PC-9 (cell line): ENCODE measurements around the gene DNMT3A. TPM values are rescaled to one million over a fixed set of nuclear protein-coding genes. Genes with fewer than 3 reads are reported as not detected.

ENCODE experiments used
- BruUV-seq: library from RNA; stranded (reverse); fragments of 400-500 nt; replicated peaks from 2 replicates; lab custom pipeline; 2021; lab: Mats Ljungman, UMichigan
- CTCF ChIA-PET: fragments of 300-600 bp; sonication (Branson Sonifier 250); formaldehyde crosslinking; loops from one replicate; lab custom pipeline; 2022; ENCODE audit warnings: antibody characterized with exemption; lab: Charles Lee
- POLR2A ChIA-PET: fragments of 300-600 bp; sonication (Branson Sonifier 250); formaldehyde crosslinking; loops from one replicate; lab custom pipeline; 2022; ENCODE audit warnings: antibody characterized with exemption; ENCODE audit not compliant: unreplicated experiment; lab: Charles Lee
- DNase-seq, 2 experiments: peaks; one replicate each; pipeline versions ENCODE4 v3.0.0 to v3.0.0-alpha.2; 2015 to 2022; ENCODE audit warnings: mixed read lengths in 1 of 2
- H2AFZ ChIP-seq: fragments of 200-600 bp; sonication (generic); 2 replicates; pipeline ENCODE4 v1.8.1; 2017; ENCODE audit warnings: antibody characterized with exemption
- H3F3A ChIP-seq: fragments of 200-600 bp; sonication (generic); 2 replicates; pipeline ENCODE4 v1.8.1; 2017; ENCODE audit warnings: antibody characterized with exemption, mild to moderate bottlenecking, low read depth; ENCODE audit not compliant: insufficient read depth
- H3K27ac ChIP-seq: fragments of 200-600 bp; sonication (generic); 2 replicates; pipeline ENCODE4 v1.6.1; 2016; ENCODE audit warnings: mixed run types
- H3K27me3 ChIP-seq: fragments of 200-600 bp; sonication (generic); 2 replicates; pipeline ENCODE4 v1.6.1; 2016; ENCODE audit warnings: low read depth, mixed run types; ENCODE audit not compliant: insufficient read depth
- H3K36me3 ChIP-seq: fragments of 200-600 bp; sonication (generic); 2 replicates; pipeline ENCODE4 v1.6.1; 2016; ENCODE audit warnings: low read depth, mixed run types
- H3K4me1 ChIP-seq: fragments of 200-600 bp; sonication (generic); replicated peaks from 2 replicates; pipeline ENCODE4 v1.6.1; 2016; ENCODE audit warnings: mixed run types; ENCODE audit not compliant: insufficient read depth
- H3K4me2 ChIP-seq: fragments of 200-600 bp; sonication (generic); 2 replicates; pipeline ENCODE4 v1.6.1; 2017; ENCODE audit warnings: mixed run types
- H3K4me3 ChIP-seq: fragments of 200-600 bp; sonication (generic); 2 replicates; pipeline ENCODE4 v1.6.1; 2016; ENCODE audit warnings: mixed run types
- H3K79me2 ChIP-seq: fragments of 200-600 bp; sonication (generic); 2 replicates; pipeline ENCODE4 v1.6.1; 2017; ENCODE audit warnings: low read depth, mixed run types
- H3K9me2 ChIP-seq: fragments of 200-600 bp; sonication (generic); 2 replicates; pipeline ENCODE4 v1.8.1; 2017; ENCODE audit warnings: mild to moderate bottlenecking; ENCODE audit not compliant: insufficient read depth
- H3K9me3 ChIP-seq: fragments of 200-600 bp; sonication (generic); 2 replicates; pipeline ENCODE4 v1.8.1; 2016; ENCODE audit warnings: low read depth; ENCODE audit not compliant: insufficient read depth
- H4K20me1 ChIP-seq: fragments of 200-600 bp; sonication (generic); 2 replicates; pipeline ENCODE4 v1.8.1; 2017; ENCODE audit not compliant: insufficient read depth
- EZH2 ChIP-seq: fragments of 200-600 bp; sonication (generic); IDR thresholded peaks from 2 replicates; pipeline ENCODE4 v1.8.0; 2017; ENCODE audit warnings: antibody characterized with exemption, low read depth
- intact Hi-C: fragments of 100-400 bp; cut with micrococcal nuclease; formaldehyde crosslinking; loops from one replicate; pipeline ENCODE4 v1.10.0; 2022; ENCODE audit not compliant: unreplicated experiment
- total RNA-seq: library from RNA; stranded (reverse); gene quantifications from 2 replicates; pipeline ENCODE4 v1.2.3, GENCODE V29; 2021
- TF ChIP-seq, protein P1 (sequence below): fragments of 200-600 bp; sonication (generic); conservative IDR thresholded peaks from 2 replicates; pipeline ENCODE4 v1.6.1; 2017; ENCODE audit warnings: mixed run types, antibody characterized with exemption, mild to moderate bottlenecking, moderate library complexity

DNMT3A gene
- total RNA-seq, 1 experiment from 2014 or later, result 38.9 TPM

- no peak for DNase-seq
- Histone ChIP-seq H3K4me3 (no peak overlapping the region), H3K4me1 (no peaks in the 10 kb centered on the region), H3K36me3 (no peaks in the 10 kb centered on the region), H3F3A (no peaks in the 10 kb centered on the region), H4K20me1 (no peaks in the 10 kb centered on the region), H2AFZ (no peak overlapping the region), H3K4me2 (no peak overlapping the region), H3K27ac (no peak overlapping the region), H3K79me2 (no peaks in the 10 kb centered on the region), H3K9me3 (no peaks in the 10 kb centered on the region), H3K27me3 (no peaks in the 10 kb centered on the region), H3K9me2 (no peaks in the 10 kb centered on the region)
- TF ChIP-seq, protein P1, sequence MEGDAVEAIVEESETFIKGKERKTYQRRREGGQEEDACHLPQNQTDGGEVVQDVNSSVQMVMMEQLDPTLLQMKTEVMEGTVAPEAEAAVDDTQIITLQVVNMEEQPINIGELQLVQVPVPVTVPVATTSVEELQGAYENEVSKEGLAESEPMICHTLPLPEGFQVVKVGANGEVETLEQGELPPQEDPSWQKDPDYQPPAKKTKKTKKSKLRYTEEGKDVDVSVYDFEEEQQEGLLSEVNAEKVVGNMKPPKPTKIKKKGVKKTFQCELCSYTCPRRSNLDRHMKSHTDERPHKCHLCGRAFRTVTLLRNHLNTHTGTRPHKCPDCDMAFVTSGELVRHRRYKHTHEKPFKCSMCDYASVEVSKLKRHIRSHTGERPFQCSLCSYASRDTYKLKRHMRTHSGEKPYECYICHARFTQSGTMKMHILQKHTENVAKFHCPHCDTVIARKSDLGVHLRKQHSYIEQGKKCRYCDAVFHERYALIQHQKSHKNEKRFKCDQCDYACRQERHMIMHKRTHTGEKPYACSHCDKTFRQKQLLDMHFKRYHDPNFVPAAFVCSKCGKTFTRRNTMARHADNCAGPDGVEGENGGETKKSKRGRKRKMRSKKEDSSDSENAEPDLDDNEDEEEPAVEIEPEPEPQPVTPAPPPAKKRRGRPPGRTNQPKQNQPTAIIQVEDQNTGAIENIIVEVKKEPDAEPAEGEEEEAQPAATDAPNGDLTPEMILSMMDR, result no peak
- TF ChIP-seq EZH2, result no peak
- ChIA-PET POLR2A (no interaction called here), CTCF (interaction anchor here (0.7 to 1.8 kb wide), 2 partner anchors 32 to 124 kb away, joined by 4 to 9 read pairs; no protein-coding TSS in a partner anchor)
- intact Hi-C loops, result loop anchor here (5.0 kb wide), 2 partner anchors 65 to 365 kb away; no protein-coding TSS in a partner anchor
- no TSS peak for BruUV-seq
Measured at GRCh38 chr2:25197336-25198208, 144.2 kb downstream of the DNMT3A start.

- CTCF ChIA-PET, result interaction anchor here (0.5 kb wide), 1 partner anchor 768 kb away, joined by 4 read pairs; no protein-coding TSS in a partner anchor
Measured at GRCh38 chr2:25194576-25195122, 147.1 kb downstream of the DNMT3A start.

GRCh38 chr2:25190536-25190935 is 151.2 kb downstream of the DNMT3A start:
- Histone ChIP-seq H3K27ac (no peak overlapping the region), H3K4me1 (no peaks in the 10 kb centered on the region), H3K4me2 (no peak overlapping the region), H3K27me3 (no peaks in the 10 kb centered on the region), H3K79me2 (no peaks in the 10 kb centered on the region), H3K36me3 (no peaks in the 10 kb centered on the region), H3K9me3 (no peaks in the 10 kb centered on the region), H3K4me3 (no peak overlapping the region), H3K9me2 (no peaks in the 10 kb centered on the region), H3F3A (no peaks in the 10 kb centered on the region), H2AFZ (no peak overlapping the region), H4K20me1 (no peaks in the 10 kb centered on the region)
- DNase-seq, result no peak
- ChIA-PET POLR2A (no interaction called here), CTCF (no interaction called here)
- BruUV-seq, result no TSS peak
- no peak for TF ChIP-seq EZH2
- TF ChIP-seq, protein P1, result no peak
- intact Hi-C loops, result no loop called here

More at GRCh38 chr2:25194576-25195122, 147.1 kb downstream of the DNMT3A start:
- Histone ChIP-seq H3K27ac (no peak overlapping the region), H3K4me2 (no peak overlapping the region), H3K79me2 (no peaks in the 10 kb centered on the region), H3K27me3 (no peaks in the 10 kb centered on the region), H3K36me3 (no peaks in the 10 kb centered on the region), H3K4me3 (no peak overlapping the region), H3K9me2 (no peaks in the 10 kb centered on the region), H3K9me3 (no peaks in the 10 kb centered on the region), H2AFZ (no peak overlapping the region), H3K4me1 (no peaks in the 10 kb centered on the region), H4K20me1 (no peaks in the 10 kb centered on the region), H3F3A (no peaks in the 10 kb centered on the region)
- BruUV-seq, result no TSS peak
- no peak for DNase-seq
- intact Hi-C loops, result loop anchor here (5.0 kb wide), 2 partner anchors 62 to 362 kb away; no protein-coding TSS in a partner anchor
- POLR2A ChIA-PET, result no interaction called here
- no peak for TF ChIP-seq EZH2
- TF ChIP-seq, protein P1, result no peak
